Measurements from ENCODE around the gene CAV2.

CAV2 gene

GRCh38 chr7:116548506-116548905 lies 49.0 kb downstream of the CAV2 start:
- DNase-seq, result no peak
- no peaks in the 10 kb centered on the region for H3K27me3 ChIP-seq
- H3K9me3 ChIP-seq, result no peaks in the 10 kb centered on the region
- H3K4me1 ChIP-seq, result peaks cover 0 to 99% (median 31%) of the 10 kb centered on the region in 4 donors
- no peak overlapping the region for H3K4me3 ChIP-seq
- intact Hi-C loops (cut with DNase I; ENCODE audit: low total_unique reads), result no loop called here
- peak overlapping the region; percentile 23 to 51 for H3K27ac ChIP-seq
- TF ChIP-seq, protein P1, sequence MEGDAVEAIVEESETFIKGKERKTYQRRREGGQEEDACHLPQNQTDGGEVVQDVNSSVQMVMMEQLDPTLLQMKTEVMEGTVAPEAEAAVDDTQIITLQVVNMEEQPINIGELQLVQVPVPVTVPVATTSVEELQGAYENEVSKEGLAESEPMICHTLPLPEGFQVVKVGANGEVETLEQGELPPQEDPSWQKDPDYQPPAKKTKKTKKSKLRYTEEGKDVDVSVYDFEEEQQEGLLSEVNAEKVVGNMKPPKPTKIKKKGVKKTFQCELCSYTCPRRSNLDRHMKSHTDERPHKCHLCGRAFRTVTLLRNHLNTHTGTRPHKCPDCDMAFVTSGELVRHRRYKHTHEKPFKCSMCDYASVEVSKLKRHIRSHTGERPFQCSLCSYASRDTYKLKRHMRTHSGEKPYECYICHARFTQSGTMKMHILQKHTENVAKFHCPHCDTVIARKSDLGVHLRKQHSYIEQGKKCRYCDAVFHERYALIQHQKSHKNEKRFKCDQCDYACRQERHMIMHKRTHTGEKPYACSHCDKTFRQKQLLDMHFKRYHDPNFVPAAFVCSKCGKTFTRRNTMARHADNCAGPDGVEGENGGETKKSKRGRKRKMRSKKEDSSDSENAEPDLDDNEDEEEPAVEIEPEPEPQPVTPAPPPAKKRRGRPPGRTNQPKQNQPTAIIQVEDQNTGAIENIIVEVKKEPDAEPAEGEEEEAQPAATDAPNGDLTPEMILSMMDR (IDR thresholded peaks at IDR 0.05), result no peak
- H3K36me3 ChIP-seq, result peaks cover 3 to 16% (median 10%) of the 10 kb centered on the region in 3 donors

- Histone ChIP-seq H3K36me3 (peaks cover 3 to 16% (median 10%) of the 10 kb centered on the region in 3 donors), H3K27ac (peak overlapping the region in 1 of 2 donors; percentile 51), H3K4me1 (peaks cover 0 to 99% (median 38%) of the 10 kb centered on the region in 4 donors), H3K4me3 (no peak overlapping the region), H3K27me3 (no peaks in the 10 kb centered on the region), H3K9me3 (no peaks in the 10 kb centered on the region)
- TF ChIP-seq, protein P1 (IDR thresholded peaks at IDR 0.05), result no peak
- no peak for DNase-seq
- intact Hi-C loops (cut with DNase I; ENCODE audit: low total_unique reads), result no loop called here
These were observed 49.8 kb downstream of the CAV2 start for GRCh38 chr7:116549370-116549769.

DNA sequence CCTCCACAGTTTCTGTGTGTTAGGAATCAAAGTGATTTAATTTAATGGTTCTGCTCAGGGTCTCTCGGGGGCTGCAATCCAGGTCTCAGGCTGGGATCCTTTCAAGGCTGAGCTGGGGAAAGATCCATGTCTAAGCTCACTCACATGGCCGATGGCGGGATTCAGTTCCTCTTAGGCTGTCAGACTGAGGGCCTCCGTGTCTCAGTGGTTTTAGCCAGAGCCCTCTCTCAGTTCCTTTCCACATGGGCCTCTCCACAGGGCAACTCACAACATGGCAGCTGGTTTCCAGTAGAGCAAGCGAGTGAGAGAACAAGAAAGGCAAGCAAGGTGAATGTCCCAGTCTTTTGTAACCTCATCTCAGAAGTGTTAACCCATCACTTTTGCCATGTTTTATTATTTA lies 52.2 kb downstream of the CAV2 start:
- H3K36me3 ChIP-seq, result peaks cover 3 to 16% (median 10%) of the 10 kb centered on the region in 3 donors
- no peaks in the 10 kb centered on the region for H3K9me3 ChIP-seq
- intact Hi-C loops (cut with DNase I; ENCODE audit: low total_unique reads), result no loop called here
- no peaks in the 10 kb centered on the region for H3K27me3 ChIP-seq
- no peak for DNase-seq
- H3K27ac ChIP-seq, result peak overlapping the region; percentile 73 to 80
- H3K4me1 ChIP-seq, result peaks cover 0 to 98% (median 33%) of the 10 kb centered on the region in 4 donors
- H3K4me3 ChIP-seq, result no peak overlapping the region
- TF ChIP-seq, protein P1 (IDR thresholded peaks at IDR 0.05), result no peak

- Histone ChIP-seq H3K4me1 (peaks cover 0 to 98% (median 32%) of the 10 kb centered on the region in 4 donors), H3K27me3 (no peaks in the 10 kb centered on the region), H3K4me3 (no peak overlapping the region), H3K36me3 (peaks cover 3 to 16% (median 10%) of the 10 kb centered on the region in 3 donors), H3K9me3 (no peaks in the 10 kb centered on the region), H3K27ac (peak overlapping the region; percentile 73 to 80)
- intact Hi-C loops (cut with DNase I; ENCODE audit: low total_unique reads), result no loop called here
- TF ChIP-seq, protein P1 (IDR thresholded peaks at IDR 0.05), result no peak
- no peak for DNase-seq
These were observed 53.1 kb downstream of the CAV2 start for GRCh38 chr7:116552602-116553001.

- Histone ChIP-seq H3K27ac (peak overlapping the region; percentile 73 to 80), H3K27me3 (no peaks in the 10 kb centered on the region)
- TF ChIP-seq, protein P1 (IDR thresholded peaks at IDR 0.05), result no peak
These were observed 53.8 kb downstream of the CAV2 start for GRCh38 chr7:116553168-116553964.

More at GRCh38 chr7:116553168-116553964, 53.8 kb downstream of the CAV2 start:
- Histone ChIP-seq H3K4me3 (no peak overlapping the region), H3K4me1 (peaks cover 0 to 98% (median 35%) of the 10 kb centered on the region in 4 donors), H3K9me3 (no peaks in the 10 kb centered on the region), H3K36me3 (peaks cover 3 to 14% (median 11%) of the 10 kb centered on the region in 3 donors)
- no peak for DNase-seq
- intact Hi-C loops (cut with DNase I; ENCODE audit: low total_unique reads), result no loop called here
